Fibroblast of lung (primary cell): Measurements from ENCODE around the gene FLYWCH2. TPM values are rescaled to one million over a fixed set of nuclear protein-coding genes. Genes with fewer than 3 reads are reported as not detected.
A peak's percentile ranks its signal among the peaks of the same experiment; 100 is the strongest.

Experiments
- DNase-seq, 2 donors: peaks; one replicate each; pipeline versions ENCODE4 v3.0.0 to v3.0.0-alpha.2; 2010; ENCODE audit warnings: low read depth in 2 of 2
- H2AFZ ChIP-seq: 2 replicates; pipeline ENCODE4 v1.5.1; 2012; ENCODE audit warnings: low read length, control low read depth, inconsistent platforms
- H3K27ac ChIP-seq: 2 replicates; pipeline ENCODE4 v1.5.1; 2011; ENCODE audit warnings: low read length, control low read depth; ENCODE audit not compliant: insufficient read depth
- H3K27me3 ChIP-seq: 2 replicates; pipeline ENCODE4 v1.5.1; 2011; ENCODE audit warnings: mild to moderate bottlenecking, low read length; ENCODE audit not compliant: control insufficient read depth, insufficient read depth
- H3K36me3 ChIP-seq: 2 replicates; pipeline ENCODE4 v1.5.1; 2011; ENCODE audit warnings: low read length; ENCODE audit not compliant: control insufficient read depth, insufficient read depth
- H3K4me1 ChIP-seq: 2 replicates; pipeline ENCODE4 v1.5.1; 2011; ENCODE audit warnings: low read length; ENCODE audit not compliant: control insufficient read depth, insufficient read depth; ENCODE audit errors: extremely low read depth
- H3K4me2 ChIP-seq: 2 replicates; pipeline ENCODE4 v1.5.1; 2011; ENCODE audit warnings: low read length, control low read depth; ENCODE audit not compliant: insufficient read depth; ENCODE audit errors: extremely low read depth
- H3K4me3 ChIP-seq, 4 experiments: fragments of 200-600 bp in 1 of 4; sonication (generic) in 1 of 4; replicated peaks in 1 of 4; 2 replicates each; pipeline ENCODE4 v1.5.1; 2011 to 2016; ENCODE audit warnings: low read length in 4 of 4, low read depth in 3 of 4, mild to moderate bottlenecking in 3 of 4, control low read depth in 2 of 4, inconsistent platforms in 1 of 4, mixed read lengths in 1 of 4; ENCODE audit not compliant: insufficient read depth in 1 of 4; ENCODE audit errors: control extremely low read depth in 1 of 4
- H3K79me2 ChIP-seq: 2 replicates; pipeline ENCODE4 v1.5.1; 2012; ENCODE audit warnings: mild to moderate bottlenecking, low read length, inconsistent platforms; ENCODE audit not compliant: control insufficient read depth, insufficient read depth
- H3K9ac ChIP-seq: 2 replicates; pipeline ENCODE4 v1.5.1; 2011; ENCODE audit warnings: mild to moderate bottlenecking, low read length, control low read depth; ENCODE audit not compliant: insufficient read depth
- H3K9me3 ChIP-seq: 2 replicates; pipeline ENCODE4 v1.5.1; 2012; ENCODE audit warnings: low read depth, low read length; ENCODE audit not compliant: control insufficient read depth, insufficient read depth
- H4K20me1 ChIP-seq: 2 replicates; pipeline ENCODE4 v1.5.1; 2011; ENCODE audit warnings: low read length; ENCODE audit not compliant: control insufficient read depth, insufficient read depth; ENCODE audit errors: extremely low read depth
- CTCF ChIP-seq, 2 donors: IDR thresholded peaks in 1 of 2; conservative IDR thresholded peaks in 1 of 2; 1 replicate in 1 of 2; 2 replicates in 1 of 2; pipeline ENCODE4 v1.5.1; 2011 to 2012; ENCODE audit warnings: low read length in 2 of 2, control low read depth in 1 of 2, inconsistent platforms in 1 of 2, low read depth in 1 of 2, mild to moderate bottlenecking in 1 of 2
- EZH2 ChIP-seq: IDR thresholded peaks from 2 replicates; pipeline ENCODE4 v1.5.1; 2012; ENCODE audit warnings: low read length, control low read depth, mild to moderate bottlenecking; ENCODE audit errors: missing control alignments
- polyA minus RNA-seq: library from RNA; depleted of rRNA, polyadenylated mRNA; stranded (reverse); fragments of >200 nt; gene quantifications from 2 replicates; pipeline ENCODE4 v1.2.3, GENCODE V29; 2011; ENCODE audit warnings: low replicate concordance
- polyA plus RNA-seq, 2 donors: library from polyadenylated mRNA; depleted of rRNA in 1 of 2; stranded (reverse) in 1 of 2; unstranded in 1 of 2; fragments of >200 nt; gene quantifications; 2 replicates each; pipeline ENCODE4 v1.2.1, GENCODE V29; 2011 to 2012; ENCODE audit warnings: missing spikeins in 1 of 2
- total RNA-seq: library from RNA; depleted of rRNA; stranded (reverse); fragments of >200 nt; gene quantifications from 2 replicates; pipeline ENCODE4 v1.2.1, GENCODE V29; 2014

The FLYWCH2 gene
- 55.2 and 56.8 TPM in 2 replicates for total RNA-seq
- 18.1 and 21.2 TPM in 2 replicates for polyA plus RNA-seq
- polyA plus RNA-seq (2012) = 42.6 and 42.8 TPM in 2 replicates
- polyA minus RNA-seq = 2.7 and 4.8 TPM in 2 replicates

GRCh38 chr16:2882650-2883457 is at the start of gene FLYWCH2:
FLYWCH2 (plus strand) TSS chr16:2883215; CDS start chr16:2896450, 13,235 bp downstream.
- Histone ChIP-seq H3K4me2 (peak within 1 kb of the TSS; percentile 99), H3K4me3 (peak within 1 kb of the TSS; percentile 76 to 87 (median 82)), H3K9ac (peak within 1 kb of the TSS; percentile 96), H4K20me1 (no peaks in the 10 kb centered on the region), H3K4me1 (peaks cover 2% of the 10 kb centered on the region), H3K9me3 (no peaks in the 10 kb centered on the region), H3K36me3 (no peaks in the 10 kb centered on the region), H3K79me2 (peaks cover 8% of the 10 kb centered on the region), H3K27ac (peak within 1 kb of the TSS; percentile 90), H2AFZ (peak within 1 kb of the TSS; percentile 94), H3K27me3 (no peaks in the 10 kb centered on the region)
- no peak for TF ChIP-seq EZH2
- no peak for TF ChIP-seq CTCF (conservative IDR thresholded peaks at IDR 0.05 in 1 of 2, IDR thresholded peaks at IDR 0.05 in 1 of 2; ENCODE audit: low read depth in 1 of 2, low read length in 2 of 2)
- peak; percentile 98 to 99 for DNase-seq

GRCh38 chr16:2833776-2834175 is 49.2 kb upstream of the FLYWCH2 start:
- Histone ChIP-seq H4K20me1 (no peaks in the 10 kb centered on the region), H3K9ac (no peak overlapping the region), H3K4me1 (peaks cover 3% of the 10 kb centered on the region), H3K27ac (no peak overlapping the region), H3K4me2 (no peak overlapping the region), H3K4me3 (no peak overlapping the region), H2AFZ (no peak overlapping the region), H3K27me3 (peaks cover 4% of the 10 kb centered on the region), H3K36me3 (no peaks in the 10 kb centered on the region), H3K79me2 (no peaks in the 10 kb centered on the region), H3K9me3 (no peaks in the 10 kb centered on the region)
- TF ChIP-seq CTCF (conservative IDR thresholded peaks at IDR 0.05 in 1 of 2, IDR thresholded peaks at IDR 0.05 in 1 of 2; ENCODE audit: low read depth in 1 of 2, low read length in 2 of 2) = no peak
- no peak for DNase-seq

GRCh38 chr16:2834968-2835367 is 48.0 kb upstream of the FLYWCH2 start:
- no peak overlapping the region for H3K4me3 ChIP-seq
- H3K36me3 ChIP-seq = no peaks in the 10 kb centered on the region
- no peak overlapping the region for H2AFZ ChIP-seq
- H3K27me3 ChIP-seq = no peaks in the 10 kb centered on the region
- no peak overlapping the region for H3K27ac ChIP-seq
- H3K4me2 ChIP-seq = no peak overlapping the region
- H4K20me1 ChIP-seq = no peaks in the 10 kb centered on the region
- no peaks in the 10 kb centered on the region for H3K79me2 ChIP-seq
- no peaks in the 10 kb centered on the region for H3K9me3 ChIP-seq
- DNase-seq = no peak
- no peak for TF ChIP-seq EZH2
- no peak for TF ChIP-seq CTCF (conservative IDR thresholded peaks at IDR 0.05 in 1 of 2, IDR thresholded peaks at IDR 0.05 in 1 of 2; ENCODE audit: low read depth in 1 of 2, low read length in 2 of 2)
- H3K4me1 ChIP-seq = peaks cover 7% of the 10 kb centered on the region
- no peak overlapping the region for H3K9ac ChIP-seq
